Right ventricle myocardium inferior (tissue), 1 donor: ENCODE data around the gene PTPMT1. TPM values are rescaled to one million over a fixed set of nuclear protein-coding genes. Genes with fewer than 3 reads are reported as not detected.
"Not testable (repeated sequence)": the region's sequence is repeated elsewhere in the genome, so short reads cannot be mapped to it uniquely, and the experiment has no call there.

Experiments used
- ATAC-seq: fragments of 200-7000 bp; cut with Tn5 transposase; one replicate; pipeline ENCODE4 v1.9.1; 2020; ENCODE audit warnings: mild to moderate bottlenecking, moderate library complexity
- DNase-seq: peaks from one replicate; pipeline ENCODE4 v3.0.0; 2021; ENCODE audit errors: missing footprints
- intact Hi-C: fragments of 100-400 bp; cut with DNase I; formaldehyde crosslinking; loops from one replicate; pipeline ENCODE4 v1.11.0; 2022
- long read RNA-seq: library from polyadenylated mRNA; unstranded; transcript quantifications from one replicate; pipeline ENCODE4 v2.0.0, GENCODE V29; 2021
- total RNA-seq: library from RNA; stranded (reverse); fragmentation: NEBNext Ultra II Directional; extraction: Animal tissue kit (Norgen Biotek cat#: 25700); gene quantifications from one replicate; pipeline ENCODE4 v1.2.1, GENCODE V29; 2021
- donor health status: DM: no; HTN: yes; CAD: no; lungs with severe emphysema.

Gene PTPMT1, protein sequence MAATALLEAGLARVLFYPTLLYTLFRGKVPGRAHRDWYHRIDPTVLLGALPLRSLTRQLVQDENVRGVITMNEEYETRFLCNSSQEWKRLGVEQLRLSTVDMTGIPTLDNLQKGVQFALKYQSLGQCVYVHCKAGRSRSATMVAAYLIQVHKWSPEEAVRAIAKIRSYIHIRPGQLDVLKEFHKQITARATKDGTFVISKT
- total RNA-seq: 22.5 TPM
- long read RNA-seq, transcript PTPMT1-202 (4 exons, 768 nt): major isoform, 11 of 21 reads
- long read RNA-seq, partial matches to known transcripts: 1 of 21 reads
- long read RNA-seq, other reads (novel, unspliced or antisense): 0 of 21 reads

DNA sequence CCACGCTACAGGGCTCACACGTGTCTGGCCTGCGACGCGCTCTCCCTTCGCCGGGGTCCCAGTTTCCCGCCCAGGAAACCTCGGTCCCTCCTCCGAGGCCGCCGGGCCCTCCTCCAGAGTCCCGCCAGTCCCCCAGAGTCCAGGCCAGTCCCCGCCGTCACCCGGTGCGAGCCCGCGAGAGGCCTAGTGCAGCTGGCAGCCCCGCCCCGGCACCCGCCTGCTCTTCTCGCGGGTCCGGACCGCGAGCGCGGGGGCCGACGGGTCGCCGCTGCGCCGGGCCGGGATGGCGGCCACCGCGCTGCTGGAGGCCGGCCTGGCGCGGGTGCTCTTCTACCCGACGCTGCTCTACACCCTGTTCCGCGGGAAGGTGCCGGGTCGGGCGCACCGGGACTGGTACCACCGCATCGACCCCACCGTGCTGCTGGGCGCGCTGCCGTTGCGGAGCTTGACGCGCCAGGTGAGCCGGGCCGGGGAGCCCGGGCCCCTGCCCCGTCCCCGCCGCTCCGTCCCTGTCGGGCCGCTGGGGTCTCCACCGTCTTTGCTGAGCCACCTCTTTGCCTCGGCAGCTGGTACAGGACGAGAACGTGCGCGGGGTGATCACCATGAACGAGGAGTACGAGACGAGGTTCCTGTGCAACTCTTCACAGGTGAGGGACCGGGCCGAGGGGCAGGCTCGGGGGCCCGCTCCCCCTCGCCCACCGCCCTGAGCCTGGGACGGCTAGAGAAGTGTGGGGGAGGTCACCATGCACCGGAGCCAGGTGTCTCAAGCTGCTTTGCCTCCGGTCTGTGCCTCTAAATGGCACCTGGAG is at the start of gene PTPMT1:
TSS of gene PTPMT1 (plus strand) at position 260 of the 809 bp plus-strand sequence. CDS start at position 284, 24 bp downstream.
- intact Hi-C loops: no loop called here
- ATAC-seq (peak; percentile 95), DNase-seq (peak; percentile 91)

DNA sequence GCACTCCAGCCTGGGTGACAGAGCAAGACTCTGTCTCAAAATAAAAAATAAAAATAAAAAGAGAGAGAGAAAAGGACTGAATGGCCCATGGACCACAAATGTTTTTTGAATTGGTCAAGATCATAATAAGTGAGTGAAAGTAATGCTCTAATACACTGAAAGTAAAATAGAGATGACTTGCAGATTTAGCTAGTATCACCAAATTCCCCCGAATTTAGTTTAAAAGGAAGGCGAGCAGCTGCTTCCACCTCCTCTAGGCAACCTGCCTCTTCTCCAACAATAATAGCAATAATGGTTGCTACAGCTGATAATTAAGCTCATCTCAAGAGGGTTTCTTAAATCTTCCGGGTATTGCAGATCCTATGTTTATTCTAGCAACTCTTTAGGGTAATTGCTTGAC is 49.2 kb upstream of the PTPMT1 start:
- no peak for ATAC-seq
- DNase-seq: no peak
- intact Hi-C loops: loop anchor here (1.0 to 5.0 kb wide), 2 partner anchors 24 to 36 kb away; partner anchors contain the start of gene CELF1

DNA sequence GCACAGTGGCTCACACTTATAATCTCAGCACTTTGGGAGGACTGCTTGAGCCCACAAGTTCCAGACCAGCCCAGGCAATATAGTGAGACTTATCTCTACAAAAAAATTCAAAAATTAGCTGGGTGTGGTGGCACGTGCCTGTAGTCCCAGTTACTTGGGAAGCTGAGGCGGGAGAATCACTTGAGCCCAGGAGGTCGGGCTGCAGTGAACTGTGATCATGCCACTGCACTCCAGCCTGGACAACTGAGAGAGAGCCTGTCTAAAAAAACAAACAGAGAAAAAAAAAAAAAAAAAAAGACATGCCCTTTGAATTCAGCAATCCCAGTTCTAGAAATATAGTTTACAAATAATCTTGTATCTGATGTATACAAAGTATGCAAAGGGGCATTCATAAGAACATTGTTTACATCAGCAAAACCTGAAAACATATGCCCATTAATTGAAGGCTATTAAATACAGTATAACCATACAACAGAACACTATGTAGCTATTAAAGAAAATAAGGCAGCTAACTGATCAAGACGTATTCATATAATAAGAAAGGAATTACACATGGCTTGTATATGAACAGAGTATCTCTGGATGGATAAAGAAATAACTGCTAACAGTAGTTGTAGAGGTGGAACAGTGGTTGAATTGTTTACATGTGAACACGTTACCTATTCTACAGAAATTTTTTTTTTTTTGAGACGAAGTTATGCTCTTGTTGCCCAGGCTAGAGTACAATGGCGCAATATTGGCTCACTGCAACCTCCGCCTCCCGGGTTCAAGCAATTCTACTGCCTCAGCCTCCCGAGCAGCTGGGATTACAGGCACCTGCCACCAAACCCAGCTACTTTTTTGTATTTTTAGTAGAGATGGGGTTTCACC is 48.2 kb upstream of the PTPMT1 start:
- ATAC-seq (no peak), DNase-seq (no peak)

DNA sequence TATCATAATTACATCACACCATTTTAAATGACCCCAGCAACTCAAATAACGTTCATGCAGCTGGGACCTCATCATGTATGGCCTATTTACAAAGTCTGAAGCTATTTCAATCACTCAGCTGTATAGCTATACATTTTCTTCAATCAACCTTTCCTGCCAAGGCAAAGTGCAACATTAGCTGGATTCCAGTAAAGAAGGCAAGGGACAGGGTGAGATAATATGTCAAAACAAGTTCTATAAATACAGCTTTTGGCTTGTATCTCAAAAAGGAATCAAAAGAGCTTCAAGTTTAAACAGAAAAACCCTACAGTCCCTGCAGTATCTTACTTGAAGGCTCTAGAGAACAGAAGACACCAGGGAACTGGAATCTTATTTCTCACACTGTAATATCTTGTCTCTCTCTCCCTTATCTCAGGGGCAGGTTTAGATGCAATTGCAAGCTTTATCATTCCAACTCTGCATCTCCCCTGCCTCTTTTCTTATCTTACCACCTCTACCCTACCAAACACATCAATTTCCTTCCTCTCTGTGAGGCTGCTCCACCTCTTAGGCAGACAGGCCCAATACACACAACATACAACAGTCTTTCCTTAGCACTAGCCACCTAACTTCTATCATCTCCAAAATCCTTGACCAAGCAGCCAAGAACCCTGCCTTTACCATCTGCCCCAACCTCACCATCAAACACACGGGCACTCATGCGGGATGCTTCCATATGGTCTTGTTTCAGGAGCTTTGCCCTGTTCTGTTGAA is 47.0 kb upstream of the PTPMT1 start:
- no peak for ATAC-seq

More for the DNA sequence above, 48.2 kb upstream of the PTPMT1 start:
- intact Hi-C loops: loop anchor here (1.0 to 5.0 kb wide), 2 partner anchors 25 to 35 kb away; partner anchors contain the start of gene CELF1

DNA sequence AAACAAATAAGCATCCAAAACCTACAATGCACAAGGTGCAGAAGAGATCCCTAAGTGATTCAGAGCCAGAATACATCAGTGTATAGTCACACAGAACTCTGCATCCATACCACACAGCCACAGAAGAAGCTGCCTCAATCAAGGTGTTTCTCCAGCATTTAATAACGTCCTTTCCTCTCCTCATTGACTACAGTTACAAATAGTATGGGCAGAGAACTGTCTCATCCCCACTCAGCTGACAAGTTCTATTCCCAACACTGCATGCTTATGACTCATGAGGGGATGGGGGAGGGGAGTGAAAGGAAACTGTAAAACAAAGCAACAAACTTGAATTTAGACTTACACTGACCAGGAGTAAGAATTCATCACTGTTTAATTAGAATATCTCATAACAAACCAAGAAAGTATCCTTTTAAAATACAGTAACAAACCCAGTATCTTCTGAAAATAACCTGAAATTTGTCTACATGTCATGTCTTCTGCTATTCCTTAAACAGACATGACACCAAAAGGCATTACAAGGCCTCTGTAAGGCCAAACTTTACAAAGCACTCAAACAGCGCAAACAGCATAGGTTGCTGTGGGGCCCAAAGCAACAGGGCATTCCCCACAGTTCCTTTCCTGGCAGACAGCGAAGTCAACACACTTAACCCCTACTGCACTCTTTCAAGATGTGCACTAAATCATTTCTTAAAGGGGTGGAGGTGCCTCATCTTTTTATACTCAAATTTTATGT is 41.7 kb upstream of the PTPMT1 start:
- DNase-seq (no peak), ATAC-seq (peak; percentile 72)
- intact Hi-C loops: no loop called here

More for the DNA sequence above, 47.0 kb upstream of the PTPMT1 start:
- no peak for DNase-seq
- intact Hi-C loops: loop anchor here (5.0 kb wide), 1 partner anchor 34 kb away; the partner anchor contains the start of gene CELF1

DNA sequence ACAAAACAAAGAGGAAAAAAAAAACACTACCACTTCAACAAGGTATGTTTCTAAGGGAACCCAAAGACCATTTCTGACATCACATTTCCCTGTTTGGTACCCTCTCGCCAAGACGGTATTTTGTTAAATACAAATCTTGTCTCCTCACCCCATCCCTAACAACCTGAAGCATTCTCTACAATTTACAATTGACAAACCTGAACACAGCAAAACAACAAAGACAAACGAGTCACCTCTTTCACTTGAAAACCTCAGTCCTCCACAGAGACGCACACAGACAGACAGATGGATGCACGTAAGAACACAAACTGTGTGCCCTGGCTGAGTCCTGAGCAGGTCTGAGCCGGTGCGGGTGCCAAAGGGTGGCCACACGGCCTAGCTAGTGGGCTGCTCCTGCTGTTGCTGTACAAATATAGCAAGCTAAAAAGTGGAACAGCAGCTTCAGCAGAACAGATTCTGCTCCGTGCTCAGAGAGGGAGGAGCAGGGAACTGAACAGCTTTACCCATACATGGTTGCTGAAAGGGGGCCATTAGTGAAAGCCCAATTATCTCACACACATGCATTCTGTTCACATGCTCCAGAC is 41.0 kb upstream of the PTPMT1 start:
- DNase-seq (no peak), ATAC-seq (peak; percentile 83)
- intact Hi-C loops: no loop called here

DNA sequence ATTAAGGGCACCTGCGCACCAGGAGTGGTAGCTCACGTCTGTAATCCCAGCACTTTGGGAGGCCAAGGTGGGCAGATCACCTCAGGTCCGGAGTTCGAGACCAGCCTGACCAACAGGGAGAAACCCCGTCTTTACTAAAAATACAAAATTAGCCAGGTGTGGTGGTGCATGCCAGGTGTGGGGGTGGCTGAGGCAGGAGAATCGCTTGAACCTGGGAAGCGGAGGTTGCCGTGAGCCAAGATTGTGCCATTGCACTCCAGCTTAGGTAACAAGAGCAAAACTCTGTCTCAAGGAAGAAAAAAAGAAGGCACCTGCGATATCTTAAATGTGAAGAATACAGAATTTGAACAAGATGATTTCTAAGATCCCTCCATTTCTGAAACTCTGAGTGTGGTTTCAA is 39.4 kb upstream of the PTPMT1 start:
- DNase-seq, intact Hi-C loops, ATAC-seq: not testable (repeated sequence)

DNA sequence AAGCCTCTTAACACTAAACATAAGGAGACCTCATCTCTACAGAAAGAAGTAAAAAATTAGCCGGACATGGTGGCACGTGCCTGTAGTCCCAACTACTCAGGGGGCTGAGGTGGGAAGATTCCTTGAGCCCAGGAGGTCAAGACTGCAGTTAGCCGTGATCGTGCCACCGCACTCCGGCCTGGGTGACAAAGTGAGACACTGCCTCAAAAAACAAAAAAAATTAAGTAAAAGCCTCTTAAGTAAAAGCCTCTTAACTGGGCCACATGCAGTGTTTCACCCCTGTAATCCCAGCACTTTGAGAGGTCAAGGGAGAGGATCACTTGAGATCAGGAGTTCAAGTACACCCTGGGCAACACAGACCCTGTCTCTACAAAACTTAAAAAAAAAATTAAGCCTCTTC is 38.2 kb upstream of the PTPMT1 start:
- no peak for DNase-seq
- ATAC-seq: no peak
- intact Hi-C loops: no loop called here

DNA sequence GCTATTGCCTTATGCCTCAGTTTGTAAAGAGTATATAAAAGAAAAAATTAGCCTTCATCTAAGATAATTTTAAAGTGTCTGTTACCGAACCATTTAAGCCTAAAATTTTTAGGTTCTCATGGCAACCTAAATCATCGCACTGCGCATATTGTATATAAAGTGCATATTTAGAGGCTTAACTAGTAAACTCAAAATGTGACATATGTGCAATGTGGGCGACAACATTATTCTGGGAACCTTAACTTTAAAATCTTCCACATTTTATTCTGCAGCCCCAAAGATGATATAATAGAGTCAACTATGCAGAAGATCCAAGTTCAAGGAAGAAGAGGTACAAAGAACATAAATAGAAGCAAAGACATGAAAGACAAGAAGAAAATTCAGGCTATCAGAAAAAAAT is 35.4 kb upstream of the PTPMT1 start:
- intact Hi-C loops: no loop called here
- ATAC-seq: no peak
- no peak for DNase-seq

DNA sequence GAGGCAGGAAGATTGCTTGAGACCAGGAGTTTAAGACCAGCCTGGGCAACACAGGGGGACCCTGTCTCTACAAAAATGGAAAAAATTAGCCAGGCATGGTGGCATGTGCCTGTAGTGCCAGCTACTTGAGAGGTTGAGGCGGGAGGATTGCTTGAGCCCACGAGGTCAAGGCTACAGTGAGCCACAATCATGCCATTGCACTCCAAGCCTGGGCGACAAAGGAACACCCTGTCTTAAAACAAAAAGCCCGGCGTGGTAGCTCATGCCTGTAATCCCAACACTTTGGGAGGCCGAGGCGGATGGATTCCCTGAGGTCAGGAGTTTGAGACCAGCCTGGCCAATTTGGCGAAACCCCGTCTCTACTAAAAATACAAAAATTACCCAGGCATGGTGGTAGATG is 34.7 kb upstream of the PTPMT1 start:
- ATAC-seq, DNase-seq, intact Hi-C loops: not testable (repeated sequence)

DNA sequence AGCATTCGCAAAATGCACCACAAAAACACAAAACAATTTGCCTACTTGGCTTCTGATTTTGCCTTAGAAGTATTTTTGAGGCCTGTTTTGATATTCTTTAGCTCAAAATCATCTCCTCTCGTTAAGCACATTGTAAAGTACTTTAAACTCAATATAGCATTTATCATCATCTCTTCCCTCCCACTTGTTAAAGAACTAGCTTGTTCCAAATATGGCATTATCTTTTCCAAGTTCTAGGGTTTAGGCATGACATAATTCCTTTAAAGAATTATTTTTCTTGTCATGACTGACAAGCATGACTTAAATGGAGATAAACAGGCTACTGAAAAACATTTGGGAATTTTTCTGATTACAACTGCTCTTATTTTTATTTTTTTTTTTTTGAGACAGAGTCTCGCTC is 33.7 kb upstream of the PTPMT1 start:
- peak; percentile 27 for ATAC-seq
- DNase-seq: no peak
- intact Hi-C loops: no loop called here

DNA sequence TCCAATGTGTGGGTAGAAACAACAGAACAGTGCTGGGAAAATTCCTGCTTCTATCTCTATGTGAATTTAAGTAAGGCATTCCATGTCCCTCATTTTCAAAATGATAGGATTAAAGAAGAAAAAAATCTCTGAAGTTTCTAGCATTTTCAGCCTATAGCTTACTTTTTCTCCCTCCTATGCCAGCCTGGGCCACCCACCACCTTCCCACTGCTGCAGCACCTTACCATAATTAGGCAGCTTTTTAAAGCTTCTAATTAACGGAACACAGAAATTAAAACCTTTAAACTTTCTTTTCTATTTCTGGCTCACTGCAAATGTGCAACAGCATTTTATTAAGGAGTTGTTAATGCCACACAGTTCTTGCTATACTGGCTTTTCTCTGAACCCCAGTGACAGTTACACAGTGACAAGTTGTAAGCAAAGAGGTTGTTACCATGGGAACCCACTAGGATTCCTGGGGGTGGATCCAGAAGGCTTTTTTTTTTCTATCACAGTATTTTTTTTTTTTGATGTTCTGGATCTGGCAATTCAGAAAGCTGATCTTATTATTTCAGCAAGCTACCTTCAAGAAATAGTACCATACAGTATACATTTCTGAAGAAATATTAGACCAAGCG is 32.7 kb upstream of the PTPMT1 start:
- ATAC-seq: no peak
- intact Hi-C loops: no loop called here

DNA sequence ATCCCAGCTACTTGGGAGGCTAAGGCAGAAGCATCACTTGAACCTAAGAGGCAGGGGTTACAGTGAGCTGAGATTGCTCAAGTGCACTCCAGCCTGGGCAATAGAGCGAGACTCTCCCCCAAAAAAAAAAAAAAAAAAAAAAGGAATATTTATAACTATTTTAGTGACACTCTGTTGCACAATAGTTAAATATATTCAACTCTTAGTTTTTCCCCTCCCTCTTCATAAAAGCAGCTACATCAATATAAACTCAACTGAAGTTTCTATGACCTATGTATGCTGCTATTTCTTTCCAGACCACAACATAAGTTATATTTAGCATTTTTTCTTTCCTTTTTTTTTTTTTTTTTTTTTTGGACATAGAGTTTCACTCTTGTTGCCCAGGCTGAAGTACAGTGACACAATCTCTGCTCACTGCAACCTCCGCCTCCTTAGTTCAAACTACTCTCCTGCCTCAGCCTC is 31.7 kb upstream of the PTPMT1 start:
- ATAC-seq: no peak
- no peak for DNase-seq
- intact Hi-C loops: no loop called here

More for the DNA sequence above, 32.7 kb upstream of the PTPMT1 start:
- DNase-seq: no peak

DNA sequence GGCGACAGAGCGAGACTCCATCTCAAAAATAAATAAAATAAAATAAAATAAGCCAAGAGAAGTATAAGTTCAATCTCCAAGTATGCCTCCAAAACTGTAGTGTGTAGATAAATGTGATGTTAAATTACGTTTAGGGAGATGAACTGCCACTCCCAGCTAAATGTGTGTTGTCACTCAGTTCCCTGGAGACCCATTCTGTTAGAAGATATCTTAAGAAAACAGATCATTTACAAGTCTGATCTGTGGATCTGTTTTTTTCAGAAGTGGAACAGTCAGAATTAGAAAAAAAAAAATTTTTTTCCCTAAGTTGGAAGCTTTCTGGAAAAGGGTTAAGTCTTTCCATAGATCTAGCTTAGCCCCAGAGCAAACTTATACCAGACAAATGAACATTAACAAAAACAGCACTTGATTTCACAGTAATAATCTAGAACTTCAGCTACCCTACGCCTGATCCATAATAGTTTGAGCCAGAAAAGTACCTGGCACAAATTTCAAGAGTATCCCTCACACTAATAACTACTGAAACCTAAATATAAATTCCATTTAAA is 30.6 kb upstream of the PTPMT1 start:
- DNase-seq (no peak), ATAC-seq (no peak)
- intact Hi-C loops: no loop called here

DNA sequence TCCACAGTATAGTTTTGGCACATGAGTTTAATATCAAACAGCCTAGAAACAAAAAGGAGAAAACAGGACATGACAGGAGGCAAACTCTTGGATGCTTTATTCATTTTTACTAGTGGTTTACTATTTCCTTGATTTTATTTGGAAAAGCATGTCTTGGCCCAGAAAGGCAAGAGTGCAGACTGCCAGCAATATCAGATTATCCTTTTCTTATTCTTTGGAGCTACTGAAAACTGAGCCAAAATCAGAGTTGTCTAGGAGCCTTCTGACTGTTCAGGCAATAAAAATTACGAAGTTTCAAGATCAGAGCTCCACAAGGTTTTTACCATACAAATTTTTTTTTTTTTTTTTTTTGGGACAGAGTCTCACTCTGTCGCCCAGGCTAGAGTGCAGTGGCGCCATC is 28.5 kb upstream of the PTPMT1 start:
- intact Hi-C loops: no loop called here
- ATAC-seq: no peak

DNA sequence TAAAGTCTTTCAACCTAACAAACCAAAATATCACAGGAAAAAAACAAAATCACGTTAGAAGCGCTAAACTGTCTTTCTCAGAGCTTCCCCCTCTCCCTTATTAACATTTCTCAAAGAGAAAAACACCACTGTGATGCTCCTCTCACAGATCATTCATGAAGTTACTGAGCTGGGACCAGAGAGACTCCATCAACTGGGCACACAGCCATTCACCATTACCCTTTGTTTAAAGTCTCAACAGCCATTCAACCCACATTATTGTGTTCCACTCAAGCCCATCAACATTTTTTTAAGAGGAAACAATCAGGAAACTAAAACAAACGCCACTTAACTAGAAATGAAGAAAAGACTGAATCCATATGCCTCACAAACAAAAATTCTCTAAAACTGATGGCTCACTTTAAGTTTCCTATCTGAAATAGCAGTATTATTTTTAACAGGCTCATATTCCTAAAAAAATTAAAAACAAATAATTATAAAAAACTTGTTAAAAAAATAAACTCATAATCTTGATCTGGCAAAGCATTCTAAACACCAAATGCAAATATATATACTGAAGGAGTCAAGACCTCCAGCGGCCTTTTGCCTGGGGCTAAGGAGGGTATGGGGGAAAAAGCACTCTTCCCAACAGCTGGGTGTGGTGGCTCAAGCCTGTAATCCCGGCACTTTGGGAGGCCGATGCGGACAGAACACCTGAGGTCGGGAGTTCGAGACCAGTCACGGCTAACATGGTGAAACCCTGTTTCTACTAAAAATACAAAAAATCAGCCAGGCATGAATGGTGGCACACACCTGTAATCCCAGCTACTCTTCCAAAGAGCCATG is 26.4 kb upstream of the PTPMT1 start:
- DNase-seq: no peak
- intact Hi-C loops: no loop called here
- no peak for ATAC-seq

More for the DNA sequence above, 28.5 kb upstream of the PTPMT1 start:
- DNase-seq: no peak
